LNCAP (cell line): ENCODE measurements around the gene ATP1A2.

ENCODE experiments used
- TF ChIP-seq, protein P1 (sequence below): fragments of 450-650 bp; IDR thresholded peaks from 2 replicates; pipeline ENCODE4 v1.5.1; 2017; ENCODE audit warnings: mild to moderate bottlenecking

The ATP1A2 gene

DNA sequence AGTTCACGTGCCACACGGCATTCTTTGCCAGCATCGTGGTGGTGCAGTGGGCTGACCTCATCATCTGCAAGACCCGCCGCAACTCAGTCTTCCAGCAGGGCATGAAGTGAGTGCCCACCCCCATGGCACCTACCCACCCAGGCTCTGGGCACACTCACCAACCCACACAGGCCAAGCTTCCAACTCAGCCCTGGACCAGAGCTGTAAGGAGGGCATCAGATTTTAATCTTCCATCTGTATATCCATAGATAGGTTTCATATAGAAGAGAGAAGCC lies 21.3 kb downstream of the ATP1A2 start:
- TF ChIP-seq, protein P1, sequence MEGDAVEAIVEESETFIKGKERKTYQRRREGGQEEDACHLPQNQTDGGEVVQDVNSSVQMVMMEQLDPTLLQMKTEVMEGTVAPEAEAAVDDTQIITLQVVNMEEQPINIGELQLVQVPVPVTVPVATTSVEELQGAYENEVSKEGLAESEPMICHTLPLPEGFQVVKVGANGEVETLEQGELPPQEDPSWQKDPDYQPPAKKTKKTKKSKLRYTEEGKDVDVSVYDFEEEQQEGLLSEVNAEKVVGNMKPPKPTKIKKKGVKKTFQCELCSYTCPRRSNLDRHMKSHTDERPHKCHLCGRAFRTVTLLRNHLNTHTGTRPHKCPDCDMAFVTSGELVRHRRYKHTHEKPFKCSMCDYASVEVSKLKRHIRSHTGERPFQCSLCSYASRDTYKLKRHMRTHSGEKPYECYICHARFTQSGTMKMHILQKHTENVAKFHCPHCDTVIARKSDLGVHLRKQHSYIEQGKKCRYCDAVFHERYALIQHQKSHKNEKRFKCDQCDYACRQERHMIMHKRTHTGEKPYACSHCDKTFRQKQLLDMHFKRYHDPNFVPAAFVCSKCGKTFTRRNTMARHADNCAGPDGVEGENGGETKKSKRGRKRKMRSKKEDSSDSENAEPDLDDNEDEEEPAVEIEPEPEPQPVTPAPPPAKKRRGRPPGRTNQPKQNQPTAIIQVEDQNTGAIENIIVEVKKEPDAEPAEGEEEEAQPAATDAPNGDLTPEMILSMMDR: no peak

GRCh38 chr1:160137216-160137862 lies 21.8 kb downstream of the ATP1A2 start:
- TF ChIP-seq, protein P1: no peak

GRCh38 chr1:160139840-160140239 lies 24.3 kb downstream of the ATP1A2 start:
- TF ChIP-seq, protein P1: no peak

DNA sequence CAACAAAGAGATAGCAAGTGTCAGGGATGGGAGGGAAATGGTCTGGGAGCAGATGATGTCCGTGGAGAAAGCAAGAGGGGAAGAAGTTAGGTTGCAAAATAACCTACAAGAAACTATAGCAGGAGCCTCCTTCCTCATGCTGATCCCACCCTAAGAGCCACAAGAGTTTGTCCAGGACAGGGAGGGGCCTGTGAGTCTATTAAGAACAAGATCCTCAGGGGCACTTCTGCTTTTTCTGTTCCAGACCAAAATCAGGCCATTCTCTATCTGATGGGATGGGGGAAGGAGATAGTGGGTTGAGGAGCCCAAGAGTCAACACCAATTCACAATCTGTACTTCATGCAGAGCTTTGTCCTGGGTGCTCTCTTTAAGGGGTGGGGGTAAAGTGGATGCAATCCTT lies 28.1 kb downstream of the ATP1A2 start:
- TF ChIP-seq, protein P1: no peak

DNA sequence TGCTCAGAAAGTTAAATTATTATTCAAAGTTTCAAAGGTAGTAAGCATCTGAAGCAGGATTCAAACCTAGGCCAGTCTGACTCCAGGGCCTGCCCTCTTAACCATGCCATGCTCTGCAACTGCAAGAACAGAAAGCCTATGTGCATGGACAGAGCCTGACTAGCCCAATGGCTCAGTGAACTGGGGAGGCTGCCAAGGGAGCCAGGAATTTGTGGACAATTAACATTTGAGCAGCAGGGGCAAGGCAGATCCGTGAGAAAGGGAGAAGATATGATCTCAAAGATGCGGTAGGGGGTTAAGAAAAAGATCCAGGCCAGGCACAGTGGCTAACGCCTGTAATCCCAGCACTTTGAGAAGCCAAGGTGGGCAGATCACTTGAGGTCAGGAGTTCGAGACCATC lies 29.4 kb downstream of the ATP1A2 start:
- TF ChIP-seq, protein P1: no peak

DNA sequence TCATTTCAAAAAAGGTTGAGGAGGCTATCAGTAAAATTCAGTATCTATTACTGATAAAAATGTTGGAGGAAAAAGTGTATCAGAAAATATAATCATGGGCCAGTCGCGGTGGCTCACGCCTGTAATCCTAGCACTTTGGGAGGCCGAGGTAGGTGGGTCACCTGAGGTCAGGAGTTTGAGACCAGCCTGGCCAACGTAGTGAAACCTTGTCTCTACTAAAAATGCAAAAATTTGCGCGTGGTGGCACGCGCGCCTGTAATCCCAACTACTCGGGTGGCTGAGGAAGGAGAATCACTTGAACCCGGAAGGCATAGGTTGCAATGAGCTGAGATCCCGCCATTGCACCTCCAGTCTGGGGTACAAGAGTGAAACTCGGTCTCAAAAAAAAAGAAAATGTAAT lies 30.5 kb downstream of the ATP1A2 start:
- TF ChIP-seq, protein P1: no peak

- TF ChIP-seq, protein P1: no peak
These were observed 32.6 kb downstream of the ATP1A2 start for GRCh38 chr1:160148121-160148520.

- TF ChIP-seq, protein P1: no peak
These were observed 33.7 kb downstream of the ATP1A2 start for GRCh38 chr1:160149233-160149632.
